PC-9 (cell line): ENCODE results near the gene SUGT1. TPM values are rescaled to one million over a fixed set of nuclear protein-coding genes. Genes with fewer than 3 reads are reported as not detected.
A peak's percentile ranks its signal among the peaks of the same experiment; 100 is the strongest.
"Not testable (repeated sequence)": the region's sequence is repeated elsewhere in the genome, so short reads cannot be mapped to it uniquely, and the experiment has no call there.

ENCODE experiments used
- BruUV-seq: library from RNA; stranded (reverse); fragments of 400-500 nt; replicated peaks from 2 replicates; lab custom pipeline; 2021; lab: Mats Ljungman, UMichigan
- CTCF ChIA-PET: fragments of 300-600 bp; sonication (Branson Sonifier 250); formaldehyde crosslinking; loops from one replicate; lab custom pipeline; 2022; ENCODE audit warnings: antibody characterized with exemption; lab: Charles Lee
- POLR2A ChIA-PET: fragments of 300-600 bp; sonication (Branson Sonifier 250); formaldehyde crosslinking; loops from one replicate; lab custom pipeline; 2022; ENCODE audit warnings: antibody characterized with exemption; ENCODE audit not compliant: unreplicated experiment; lab: Charles Lee
- DNase-seq, 2 experiments: peaks; one replicate each; pipeline versions ENCODE4 v3.0.0 to v3.0.0-alpha.2; 2015 to 2022; ENCODE audit warnings: mixed read lengths in 1 of 2
- H2AFZ ChIP-seq: fragments of 200-600 bp; sonication (generic); 2 replicates; pipeline ENCODE4 v1.8.1; 2017; ENCODE audit warnings: antibody characterized with exemption
- H3F3A ChIP-seq: fragments of 200-600 bp; sonication (generic); 2 replicates; pipeline ENCODE4 v1.8.1; 2017; ENCODE audit warnings: antibody characterized with exemption, mild to moderate bottlenecking, low read depth; ENCODE audit not compliant: insufficient read depth
- H3K27ac ChIP-seq: fragments of 200-600 bp; sonication (generic); 2 replicates; pipeline ENCODE4 v1.6.1; 2016; ENCODE audit warnings: mixed run types
- H3K27me3 ChIP-seq: fragments of 200-600 bp; sonication (generic); 2 replicates; pipeline ENCODE4 v1.6.1; 2016; ENCODE audit warnings: low read depth, mixed run types; ENCODE audit not compliant: insufficient read depth
- H3K36me3 ChIP-seq: fragments of 200-600 bp; sonication (generic); 2 replicates; pipeline ENCODE4 v1.6.1; 2016; ENCODE audit warnings: low read depth, mixed run types
- H3K4me1 ChIP-seq: fragments of 200-600 bp; sonication (generic); replicated peaks from 2 replicates; pipeline ENCODE4 v1.6.1; 2016; ENCODE audit warnings: mixed run types; ENCODE audit not compliant: insufficient read depth
- H3K4me2 ChIP-seq: fragments of 200-600 bp; sonication (generic); 2 replicates; pipeline ENCODE4 v1.6.1; 2017; ENCODE audit warnings: mixed run types
- H3K4me3 ChIP-seq: fragments of 200-600 bp; sonication (generic); 2 replicates; pipeline ENCODE4 v1.6.1; 2016; ENCODE audit warnings: mixed run types
- H3K79me2 ChIP-seq: fragments of 200-600 bp; sonication (generic); 2 replicates; pipeline ENCODE4 v1.6.1; 2017; ENCODE audit warnings: low read depth, mixed run types
- H3K9me2 ChIP-seq: fragments of 200-600 bp; sonication (generic); 2 replicates; pipeline ENCODE4 v1.8.1; 2017; ENCODE audit warnings: mild to moderate bottlenecking; ENCODE audit not compliant: insufficient read depth
- H3K9me3 ChIP-seq: fragments of 200-600 bp; sonication (generic); 2 replicates; pipeline ENCODE4 v1.8.1; 2016; ENCODE audit warnings: low read depth; ENCODE audit not compliant: insufficient read depth
- H4K20me1 ChIP-seq: fragments of 200-600 bp; sonication (generic); 2 replicates; pipeline ENCODE4 v1.8.1; 2017; ENCODE audit not compliant: insufficient read depth
- EZH2 ChIP-seq: fragments of 200-600 bp; sonication (generic); IDR thresholded peaks from 2 replicates; pipeline ENCODE4 v1.8.0; 2017; ENCODE audit warnings: antibody characterized with exemption, low read depth
- intact Hi-C: fragments of 100-400 bp; cut with micrococcal nuclease; formaldehyde crosslinking; loops from one replicate; pipeline ENCODE4 v1.10.0; 2022; ENCODE audit not compliant: unreplicated experiment
- total RNA-seq: library from RNA; stranded (reverse); gene quantifications from 2 replicates; pipeline ENCODE4 v1.2.3, GENCODE V29; 2021
- TF ChIP-seq, protein P1 (sequence below): fragments of 200-600 bp; sonication (generic); conservative IDR thresholded peaks from 2 replicates; pipeline ENCODE4 v1.6.1; 2017; ENCODE audit warnings: mixed run types, antibody characterized with exemption, mild to moderate bottlenecking, moderate library complexity

SUGT1 gene
- total RNA-seq, 1 experiment from 2014 or later: 57.2 TPM

DNA sequence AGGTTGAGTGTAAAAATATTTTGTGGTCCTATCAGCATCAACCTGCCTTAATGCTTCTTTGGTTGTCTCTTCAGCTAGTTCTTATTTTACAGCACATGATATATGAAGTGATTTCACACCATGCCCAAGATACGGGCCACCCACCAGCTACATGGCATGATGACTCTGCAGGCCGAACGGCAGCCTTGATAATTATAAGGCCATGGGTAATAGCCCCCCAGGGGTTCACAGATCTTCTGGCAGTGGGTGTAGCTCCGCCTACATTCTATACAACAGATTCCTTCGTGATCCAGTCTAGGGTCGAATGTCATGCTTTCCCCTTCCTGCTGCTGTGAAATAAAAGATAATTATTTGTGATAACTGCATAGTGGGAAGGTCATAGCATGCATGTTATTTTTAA lies 50.8 kb downstream of the SUGT1 start:
- Histone ChIP-seq H3K79me2 (no peaks in the 10 kb centered on the region), H4K20me1 (no peaks in the 10 kb centered on the region), H3K4me1 (no peaks in the 10 kb centered on the region), H3K27me3 (0 out of 2 replicates have a peak, but pooled peaks cover 4% of the 10 kb centered on the region), H3K36me3 (no peaks in the 10 kb centered on the region), H3K9me3 (no peaks in the 10 kb centered on the region), H3K4me2 (no peak overlapping the region), H3K4me3 (no peak overlapping the region), H3K9me2 (no peaks in the 10 kb centered on the region; the same call in 1 of the 2 replicates), H2AFZ (no peak overlapping the region), H3K27ac (no peak overlapping the region), H3F3A (peaks cover 2% of the 10 kb centered on the region; the same call in 1 of the 2 replicates)
- no peak for DNase-seq
- TF ChIP-seq EZH2: no peak
- ChIA-PET POLR2A (interaction anchor here (0.6 kb wide), 1 partner anchor 718 kb away, joined by 4 read pairs; no protein-coding TSS in a partner anchor), CTCF (no interaction called here)
- intact Hi-C loops: no loop called here
- no TSS peak for BruUV-seq

DNA sequence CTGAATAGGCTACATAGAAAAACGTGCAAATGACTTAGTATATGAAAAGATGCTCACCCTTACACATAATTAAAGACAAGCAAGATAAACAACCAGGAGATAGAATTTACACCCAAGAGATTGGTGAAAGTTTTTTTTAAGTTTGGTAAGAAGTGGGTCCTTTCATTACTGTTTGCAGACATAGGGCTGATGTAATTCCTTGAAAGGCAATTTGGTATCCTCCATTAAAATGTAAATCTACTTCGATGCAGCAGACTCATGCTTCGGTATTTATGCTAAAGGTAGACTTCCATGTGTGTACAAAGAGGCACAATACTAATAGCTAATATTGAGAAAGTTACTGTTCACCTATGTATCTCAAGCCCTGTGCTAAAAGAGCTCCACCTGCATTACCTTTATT lies 53.4 kb downstream of the SUGT1 start:
- ChIA-PET CTCF (interaction anchor here (0.8 kb wide), 1 partner anchor 17 kb away, joined by 3 read pairs; no protein-coding TSS in a partner anchor), POLR2A (no interaction called here)
- no peak overlapping the region for H2AFZ ChIP-seq
- 0 out of 2 replicates have a peak overlapping the region, but pooled peaks have one; percentile 2 for H3K4me2 ChIP-seq
- no peak for TF ChIP-seq EZH2
- TF ChIP-seq, protein P1, sequence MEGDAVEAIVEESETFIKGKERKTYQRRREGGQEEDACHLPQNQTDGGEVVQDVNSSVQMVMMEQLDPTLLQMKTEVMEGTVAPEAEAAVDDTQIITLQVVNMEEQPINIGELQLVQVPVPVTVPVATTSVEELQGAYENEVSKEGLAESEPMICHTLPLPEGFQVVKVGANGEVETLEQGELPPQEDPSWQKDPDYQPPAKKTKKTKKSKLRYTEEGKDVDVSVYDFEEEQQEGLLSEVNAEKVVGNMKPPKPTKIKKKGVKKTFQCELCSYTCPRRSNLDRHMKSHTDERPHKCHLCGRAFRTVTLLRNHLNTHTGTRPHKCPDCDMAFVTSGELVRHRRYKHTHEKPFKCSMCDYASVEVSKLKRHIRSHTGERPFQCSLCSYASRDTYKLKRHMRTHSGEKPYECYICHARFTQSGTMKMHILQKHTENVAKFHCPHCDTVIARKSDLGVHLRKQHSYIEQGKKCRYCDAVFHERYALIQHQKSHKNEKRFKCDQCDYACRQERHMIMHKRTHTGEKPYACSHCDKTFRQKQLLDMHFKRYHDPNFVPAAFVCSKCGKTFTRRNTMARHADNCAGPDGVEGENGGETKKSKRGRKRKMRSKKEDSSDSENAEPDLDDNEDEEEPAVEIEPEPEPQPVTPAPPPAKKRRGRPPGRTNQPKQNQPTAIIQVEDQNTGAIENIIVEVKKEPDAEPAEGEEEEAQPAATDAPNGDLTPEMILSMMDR: no peak
- no peak overlapping the region for H3K4me3 ChIP-seq
- H3K79me2 ChIP-seq: no peaks in the 10 kb centered on the region
- H3K9me3 ChIP-seq: no peaks in the 10 kb centered on the region
- H3K9me2 ChIP-seq: no peaks in the 10 kb centered on the region; the same call in 1 of the 2 replicates
- intact Hi-C loops: no loop called here
- H3K36me3 ChIP-seq: no peaks in the 10 kb centered on the region
- no peaks in the 10 kb centered on the region for H3K4me1 ChIP-seq
- BruUV-seq: no TSS peak
- H3K27ac ChIP-seq: no peak overlapping the region
- H4K20me1 ChIP-seq: no peaks in the 10 kb centered on the region
- DNase-seq: no peak
- peaks cover 21% of the 10 kb centered on the region; the same call in 1 of the 2 replicates for H3K27me3 ChIP-seq
- peaks cover 2% of the 10 kb centered on the region; the same call in 1 of the 2 replicates for H3F3A ChIP-seq

DNA sequence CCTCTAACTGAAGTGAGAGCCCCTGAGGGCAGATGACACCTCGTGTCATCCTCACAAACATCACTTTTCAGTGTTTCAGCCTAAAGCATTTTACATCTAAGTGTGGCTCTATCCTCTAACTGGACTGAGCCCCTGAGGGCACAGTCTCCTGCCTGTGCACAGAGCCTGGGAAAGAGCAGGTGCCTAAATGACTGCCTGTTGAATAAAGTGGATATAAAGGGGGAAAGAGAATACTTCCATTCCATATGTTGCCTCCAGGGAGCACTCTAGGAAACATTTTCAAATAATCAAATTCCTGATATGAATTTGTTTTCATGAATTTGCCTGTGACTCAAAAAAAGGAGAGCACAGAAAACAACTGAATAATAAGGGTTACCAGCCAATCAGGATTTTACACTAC lies 54.7 kb downstream of the SUGT1 start:
- DNase-seq: no peak
- Histone ChIP-seq H3K79me2 (no peaks in the 10 kb centered on the region), H3K4me2 (no peak overlapping the region), H3F3A (peaks cover 2% of the 10 kb centered on the region; the same call in 1 of the 2 replicates), H3K4me3 (no peak overlapping the region), H3K9me3 (no peaks in the 10 kb centered on the region), H3K36me3 (no peaks in the 10 kb centered on the region), H4K20me1 (no peaks in the 10 kb centered on the region), H3K27me3 (peaks cover 21% of the 10 kb centered on the region; the same call in 1 of the 2 replicates), H3K27ac (no peak overlapping the region), H2AFZ (no peak overlapping the region), H3K4me1 (no peaks in the 10 kb centered on the region), H3K9me2 (no peaks in the 10 kb centered on the region; the same call in 1 of the 2 replicates)
- ChIA-PET CTCF (no interaction called here), POLR2A (no interaction called here)
- TF ChIP-seq, protein P1: no peak; the same call in 1 of the 2 replicates
- TF ChIP-seq EZH2: no peak
- intact Hi-C loops: no loop called here
- no TSS peak for BruUV-seq

DNA sequence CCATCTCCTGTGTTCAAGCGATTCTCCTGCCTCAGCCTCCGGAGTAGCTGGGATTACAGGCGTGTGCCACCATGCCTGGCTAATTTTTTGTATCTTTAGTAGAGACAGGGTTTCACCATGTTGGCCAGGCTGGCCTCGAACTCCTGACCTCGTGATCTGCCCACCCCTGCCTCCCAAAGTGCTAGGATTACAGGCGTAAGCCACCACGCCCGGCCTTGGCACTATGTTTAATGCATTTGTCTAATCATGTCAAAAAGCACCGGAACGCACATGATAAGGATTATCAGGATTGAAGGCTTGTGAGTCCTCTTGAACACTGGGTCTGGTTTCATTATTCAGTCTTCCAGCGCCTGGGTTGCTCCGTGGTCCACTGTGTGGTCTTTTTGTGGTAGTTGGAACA lies 55.6 kb downstream of the SUGT1 start:
- H2AFZ ChIP-seq, H3K79me2 ChIP-seq, DNase-seq, H4K20me1 ChIP-seq, H3K4me1 ChIP-seq, H3K36me3 ChIP-seq, H3K4me2 ChIP-seq, H3F3A ChIP-seq, BruUV-seq, CTCF ChIA-PET, H3K9me3 ChIP-seq, H3K27ac ChIP-seq, H3K4me3 ChIP-seq, intact Hi-C loops, POLR2A ChIA-PET, H3K9me2 ChIP-seq: not testable (repeated sequence)
- peaks cover 25% of the 10 kb centered on the region; the same call in 1 of the 2 replicates for H3K27me3 ChIP-seq
